Stimulated activated CD4-positive, alpha-beta T cell treated with anti-CD3 and anti-CD28 coated beads, Interleukin-15, amount 100 ng/mL, for 48 hours (primary cell): ENCODE results near the gene TIMM50.

Experiments
- DNase-seq, 2 donors: peaks; one replicate each; pipeline ENCODE4 v3.0.0-alpha.2; 2020; ENCODE audit warnings: low read depth in 2 of 2

Gene TIMM50

DNA sequence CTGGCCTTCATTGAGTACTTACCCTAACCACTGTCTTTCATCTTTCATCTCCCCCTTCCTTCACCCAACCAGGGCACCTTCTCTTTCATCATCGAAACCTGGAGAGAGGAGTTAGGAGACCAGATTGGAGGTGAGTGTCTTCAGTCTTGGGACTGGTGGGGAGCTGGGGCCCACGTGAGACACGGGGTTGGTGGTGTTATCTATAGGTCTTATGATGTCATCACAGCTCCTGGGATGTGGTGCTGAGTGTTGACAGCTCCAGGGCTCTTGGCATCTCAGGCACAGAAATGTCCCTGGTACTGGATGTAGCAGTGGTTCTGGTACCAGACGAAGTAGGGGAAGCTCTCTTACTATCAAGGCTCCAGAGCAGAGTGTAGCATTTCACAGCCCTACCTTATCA lies 19.9 kb downstream of the TIMM50 start:
- no peak for DNase-seq

DNA sequence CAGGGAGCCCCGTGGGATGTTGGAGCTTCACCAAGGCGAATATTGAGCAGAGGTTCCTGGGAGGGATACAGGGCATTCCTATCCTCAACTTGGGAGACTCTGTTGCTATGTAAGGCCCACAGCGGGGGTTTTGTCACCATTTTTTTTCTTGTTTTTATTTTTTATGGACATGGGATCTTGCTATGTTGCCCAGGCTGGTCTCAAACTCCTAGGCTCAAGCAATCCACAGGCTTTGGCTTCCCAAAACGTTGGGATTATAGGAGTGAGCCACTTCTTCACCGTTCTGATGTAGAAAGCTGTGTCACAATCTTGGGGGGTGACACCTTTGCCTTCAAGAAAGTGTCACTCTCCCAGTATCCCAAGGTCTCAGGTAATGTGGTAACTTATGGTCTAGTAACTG lies 20.7 kb downstream of the TIMM50 start:
- DNase-seq = no peak

DNA sequence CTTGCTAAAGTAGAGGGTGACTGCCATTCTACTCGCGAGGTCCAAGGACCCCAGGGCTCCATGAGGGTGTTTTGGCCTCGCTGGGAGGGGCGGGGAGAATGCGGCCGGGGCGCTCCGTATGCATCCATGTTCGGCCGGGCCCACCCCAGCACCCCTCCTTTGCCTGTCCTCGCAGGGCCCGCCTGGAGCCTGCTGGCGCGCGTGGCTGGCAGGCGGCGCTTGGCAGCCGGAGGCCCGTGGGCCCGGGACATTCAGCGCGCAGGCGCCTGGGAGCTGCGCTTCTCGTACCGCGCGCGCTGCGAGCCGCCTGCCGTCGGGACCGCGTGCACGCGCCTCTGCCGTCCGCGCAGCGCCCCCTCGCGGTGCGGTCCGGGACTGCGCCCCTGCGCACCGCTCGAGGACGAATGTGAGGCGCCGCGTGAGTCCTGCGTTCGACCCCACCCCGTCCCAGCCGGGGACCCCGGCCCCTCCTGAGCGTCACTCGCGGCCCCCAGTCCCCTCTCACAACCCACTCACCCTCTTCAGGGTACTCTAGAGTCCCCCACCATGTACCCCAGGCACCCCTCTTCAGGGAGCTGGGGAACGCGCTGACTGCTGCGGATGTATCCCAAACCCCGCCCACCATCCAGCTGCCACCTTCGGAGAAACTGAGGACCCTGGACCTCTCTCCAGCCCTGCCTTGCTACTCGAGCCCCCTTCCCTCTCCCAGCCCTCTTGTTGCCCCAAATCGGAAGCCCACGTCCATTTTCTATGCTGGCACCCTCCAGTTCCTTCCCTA lies 22.2 kb downstream of the TIMM50 start:
- peak; percentile 63 to 77 for DNase-seq

DNA sequence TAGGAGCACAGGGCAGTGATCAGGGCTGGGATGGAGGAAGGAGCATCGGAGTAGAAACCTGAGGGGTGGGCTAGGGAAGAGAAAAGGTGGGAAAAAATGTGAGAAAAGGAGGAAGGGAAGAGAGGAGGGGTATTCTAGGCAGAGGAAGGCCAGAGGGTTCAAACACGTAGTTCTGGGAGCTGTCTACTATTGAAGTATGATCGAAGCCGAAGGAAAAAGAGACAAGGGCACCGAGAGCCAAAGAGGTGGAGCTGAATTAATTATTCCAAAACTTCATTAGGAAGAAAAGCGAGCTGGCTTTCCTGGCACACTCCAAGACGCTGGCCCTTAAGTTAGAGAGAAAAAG lies 25.9 kb downstream of the TIMM50 start:
- no peak for DNase-seq

DNA sequence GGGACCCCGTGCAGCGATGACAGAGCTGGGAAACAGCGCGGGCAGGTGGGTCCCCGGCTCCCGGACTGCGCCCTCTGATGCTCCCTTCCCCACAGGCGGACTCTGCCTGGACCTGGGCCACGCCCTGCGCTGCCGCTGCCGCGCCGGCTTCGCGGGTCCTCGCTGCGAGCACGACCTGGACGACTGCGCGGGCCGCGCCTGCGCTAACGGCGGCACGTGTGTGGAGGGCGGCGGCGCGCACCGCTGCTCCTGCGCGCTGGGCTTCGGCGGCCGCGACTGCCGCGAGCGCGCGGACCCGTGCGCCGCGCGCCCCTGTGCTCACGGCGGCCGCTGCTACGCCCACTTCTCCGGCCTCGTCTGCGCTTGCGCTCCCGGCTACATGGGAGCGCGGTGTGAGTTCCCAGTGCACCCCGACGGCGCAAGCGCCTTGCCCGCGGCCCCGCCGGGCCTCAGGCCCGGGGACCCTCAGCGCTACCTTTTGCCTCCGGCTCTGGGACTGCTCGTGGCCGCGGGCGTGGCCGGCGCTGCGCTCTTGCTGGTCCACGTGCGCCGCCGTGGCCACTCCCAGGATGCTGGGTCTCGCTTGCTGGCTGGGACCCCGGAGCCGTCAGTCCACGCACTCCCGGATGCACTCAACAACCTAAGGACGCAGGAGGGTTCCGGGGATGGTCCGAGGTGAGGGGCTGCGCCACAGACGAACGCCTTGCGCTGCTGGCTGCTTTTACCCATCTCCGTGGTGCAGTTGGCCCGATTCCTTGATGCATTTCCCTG lies 26.5 kb downstream of the TIMM50 start:
- DNase-seq = peak; percentile 24 to 52

DNA sequence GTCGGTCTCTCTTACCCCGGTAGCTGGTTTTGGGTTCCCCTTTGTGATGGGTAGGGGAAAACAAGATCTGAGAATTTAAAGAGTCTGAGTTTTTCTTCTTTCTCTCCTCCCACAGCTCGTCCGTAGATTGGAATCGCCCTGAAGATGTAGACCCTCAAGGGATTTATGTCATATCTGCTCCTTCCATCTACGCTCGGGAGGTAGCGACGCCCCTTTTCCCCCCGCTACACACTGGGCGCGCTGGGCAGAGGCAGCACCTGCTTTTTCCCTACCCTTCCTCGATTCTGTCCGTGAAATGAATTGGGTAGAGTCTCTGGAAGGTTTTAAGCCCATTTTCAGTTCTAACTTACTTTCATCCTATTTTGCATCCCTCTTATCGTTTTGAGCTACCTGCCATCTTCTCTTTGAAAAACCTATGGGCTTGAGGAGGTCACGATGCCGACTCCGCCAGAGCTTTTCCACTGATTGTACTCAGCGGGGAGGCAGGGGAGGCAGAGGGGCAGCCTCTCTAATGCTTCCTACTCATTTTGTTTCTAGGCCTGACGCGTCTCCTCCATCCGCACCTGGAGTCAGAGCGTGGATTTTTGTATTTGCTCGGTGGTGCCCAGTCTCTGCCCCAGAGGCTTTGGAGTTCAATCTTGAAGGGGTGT lies 27.2 kb downstream of the TIMM50 start:
- DNase-seq = no peak

DNA sequence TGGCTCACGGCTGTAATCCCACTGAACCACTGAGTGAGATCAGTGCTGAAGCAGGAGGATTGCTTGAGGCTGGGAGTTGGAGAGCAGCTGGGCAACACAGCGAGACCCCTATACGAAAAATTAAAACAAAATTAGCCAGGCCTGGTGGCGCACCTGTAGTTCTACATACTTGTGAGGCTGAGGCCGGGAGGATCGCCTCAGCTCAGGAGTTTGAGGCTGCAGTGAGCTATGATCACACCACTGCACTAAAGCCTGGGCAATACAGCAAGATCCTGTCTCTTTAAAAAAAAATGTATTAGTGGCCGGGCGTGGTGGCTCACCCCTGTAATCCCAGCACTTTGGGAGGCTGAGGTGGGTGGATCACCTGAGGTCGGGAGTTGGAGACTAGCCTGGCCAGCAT lies 28.0 kb downstream of the TIMM50 start:
- no peak for DNase-seq

DNA sequence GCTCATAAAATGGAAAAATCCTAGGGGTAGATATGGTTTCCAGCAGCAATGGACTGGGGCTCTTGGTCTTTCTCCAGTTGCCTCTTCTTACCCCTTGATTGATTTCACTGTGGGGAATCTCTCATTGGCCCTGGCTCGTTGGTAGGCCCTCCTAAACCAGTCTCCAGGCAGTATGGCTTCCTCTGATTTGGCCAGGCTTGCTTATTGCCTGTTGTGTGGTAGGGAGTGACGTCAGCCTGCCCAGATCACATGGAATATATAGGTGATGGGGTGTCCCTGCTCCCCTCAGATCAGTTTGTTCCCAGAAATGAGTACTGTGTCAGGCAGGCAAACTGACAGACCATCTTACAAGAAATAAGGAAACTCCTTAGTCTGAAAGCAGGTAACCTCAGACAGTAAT lies 28.6 kb downstream of the TIMM50 start:
- DNase-seq = no peak

DNA sequence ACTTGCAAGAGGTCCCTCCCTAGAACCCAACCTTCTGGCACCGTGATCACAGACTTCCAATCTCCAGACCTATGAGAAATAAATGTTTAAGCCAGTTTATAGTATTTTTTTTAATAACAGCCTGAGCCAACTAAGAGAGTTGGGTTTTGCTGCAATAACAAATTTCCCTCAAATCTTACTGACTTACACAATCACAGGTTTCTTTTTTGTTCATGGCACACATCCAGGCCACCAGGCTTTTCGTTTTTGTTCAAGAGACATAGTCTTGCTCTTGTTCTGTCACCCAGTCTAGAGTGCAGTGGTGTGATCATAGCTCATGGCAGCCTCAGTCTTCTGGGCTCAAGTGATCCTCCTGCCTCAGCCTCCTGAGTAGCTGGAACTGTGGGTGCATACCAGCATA lies 32.4 kb downstream of the TIMM50 start:
- DNase-seq = no peak

DNA sequence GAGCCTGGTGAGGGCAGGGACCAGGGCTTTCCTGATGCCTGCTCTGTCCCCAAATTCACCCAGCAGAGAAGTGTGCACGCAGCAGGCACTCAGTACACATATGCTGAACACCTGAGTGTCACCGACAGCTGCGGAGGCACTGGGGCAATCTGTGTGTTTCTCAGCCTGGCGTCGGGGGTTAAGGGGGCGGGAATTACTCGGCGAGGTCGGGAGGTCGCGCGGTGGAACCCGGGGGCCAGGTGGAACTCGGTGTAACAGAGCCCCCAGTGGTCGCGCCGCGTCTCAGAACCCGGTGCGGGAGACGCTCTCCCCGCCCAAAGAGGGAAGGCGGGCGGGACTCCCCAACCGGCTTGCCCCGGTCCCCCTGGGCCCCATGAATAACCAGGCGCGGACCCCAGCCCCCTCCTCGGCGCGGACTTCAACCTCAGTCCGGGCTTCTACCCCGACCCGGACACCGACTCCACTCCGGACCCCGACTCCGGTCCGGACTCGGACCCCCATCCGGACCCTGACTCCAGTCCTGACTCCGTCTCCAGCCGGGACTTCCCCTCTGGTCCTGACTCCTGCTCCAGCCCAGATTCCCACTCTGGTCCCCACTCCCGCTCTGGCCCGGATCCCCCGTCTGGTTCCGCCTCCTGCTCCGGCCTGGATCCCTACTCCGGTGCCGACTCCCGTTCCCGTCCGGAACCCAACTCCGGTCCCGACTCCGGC lies 34.4 kb downstream of the TIMM50 start, which contains the start of gene SELENOV:
Gene SELENOV (plus strand): TSS at position 300 of the 711 bp plus-strand sequence. CDS start 74 bp downstream, at position 374.
- DNase-seq = no peak

DNA sequence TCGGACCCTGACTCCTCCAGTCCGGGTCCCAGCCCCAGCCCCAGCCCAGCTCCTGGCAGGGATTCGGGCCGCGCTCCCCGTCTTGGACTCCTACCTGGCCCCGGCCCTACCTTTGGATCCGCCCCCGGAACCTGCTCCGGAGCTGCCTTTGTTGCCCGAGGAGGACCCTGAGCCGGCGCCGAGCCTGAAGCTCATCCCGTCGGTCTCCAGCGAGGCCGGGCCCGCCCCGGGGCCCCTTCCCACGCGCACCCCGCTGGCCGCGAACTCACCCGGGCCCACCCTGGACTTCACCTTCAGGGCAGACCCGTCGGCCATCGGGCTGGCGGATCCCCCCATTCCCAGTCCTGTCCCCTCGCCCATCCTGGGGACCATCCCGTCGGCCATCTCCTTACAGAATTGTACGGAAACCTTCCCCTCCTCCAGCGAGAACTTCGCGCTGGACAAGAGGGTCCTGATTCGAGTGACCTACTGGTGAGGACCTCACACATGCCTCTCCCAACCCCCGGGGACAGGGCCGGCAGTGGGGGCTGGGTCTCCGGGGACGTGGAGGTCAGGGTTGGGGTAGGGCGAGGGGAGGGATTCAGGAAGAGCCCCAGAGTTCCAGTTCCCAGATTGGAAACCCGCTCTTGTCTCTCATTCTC lies 35.0 kb downstream of the TIMM50 start:
- DNase-seq = no peak

DNA sequence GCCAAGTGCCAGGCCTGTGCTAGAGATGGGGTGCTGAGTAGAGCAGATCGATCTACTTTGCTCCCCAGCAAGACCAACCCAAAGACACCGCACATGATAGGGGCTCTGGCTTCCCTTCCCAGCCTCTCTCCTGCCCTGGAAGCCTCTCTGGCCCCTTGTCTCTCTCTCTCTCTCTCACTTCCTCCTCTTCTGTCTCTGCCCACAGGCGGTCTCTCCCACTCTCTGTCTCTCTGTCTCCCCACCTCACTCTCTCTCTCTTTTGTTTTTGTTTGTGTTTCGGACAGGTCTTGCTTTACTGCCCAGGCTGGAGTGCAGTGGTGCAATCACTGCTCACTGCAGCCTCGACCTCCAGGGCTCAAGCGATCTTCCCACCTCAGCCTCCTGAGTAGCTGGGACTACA lies 35.6 kb downstream of the TIMM50 start:
- no peak for DNase-seq

DNA sequence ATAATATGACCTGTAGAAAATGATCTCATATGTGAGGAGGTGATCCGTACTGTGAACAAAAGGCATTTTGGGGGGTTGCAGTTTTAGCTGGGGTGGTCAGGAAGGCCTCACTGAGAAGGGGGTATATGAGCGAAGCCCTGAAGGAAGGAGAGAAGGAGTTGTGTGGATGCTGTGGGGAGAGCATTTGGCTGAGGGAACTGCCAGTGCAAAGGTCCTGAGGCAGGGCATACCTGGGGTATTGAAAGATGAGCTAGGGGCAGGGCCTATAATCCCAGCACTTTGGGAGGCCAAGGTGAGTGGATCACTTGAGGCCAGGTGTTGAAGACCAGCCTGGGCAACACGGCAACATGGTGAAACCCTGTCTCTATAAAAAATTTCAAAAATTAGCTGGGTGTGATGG lies 36.8 kb downstream of the TIMM50 start:
- no peak for DNase-seq

DNA sequence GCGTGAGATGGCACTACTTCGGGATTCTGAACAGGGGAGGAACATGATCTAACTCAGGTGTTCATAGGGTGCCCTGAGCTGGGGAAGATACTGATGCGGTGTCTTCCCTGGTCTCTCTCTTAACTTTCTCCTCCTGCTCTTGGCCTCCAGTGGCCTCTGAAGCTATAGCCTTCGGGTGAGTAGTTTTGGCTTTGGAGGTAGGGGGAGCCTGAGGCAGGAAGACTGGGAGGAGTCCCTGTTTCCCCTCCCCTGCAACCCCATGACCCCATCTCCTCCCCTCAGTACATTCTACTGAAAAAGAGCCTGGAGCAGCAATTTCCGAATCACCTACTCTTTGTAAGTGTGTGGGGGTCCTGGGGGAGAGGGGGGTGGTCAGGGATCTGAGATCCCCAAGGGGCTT lies 37.8 kb downstream of the TIMM50 start:
- no peak for DNase-seq

DNA sequence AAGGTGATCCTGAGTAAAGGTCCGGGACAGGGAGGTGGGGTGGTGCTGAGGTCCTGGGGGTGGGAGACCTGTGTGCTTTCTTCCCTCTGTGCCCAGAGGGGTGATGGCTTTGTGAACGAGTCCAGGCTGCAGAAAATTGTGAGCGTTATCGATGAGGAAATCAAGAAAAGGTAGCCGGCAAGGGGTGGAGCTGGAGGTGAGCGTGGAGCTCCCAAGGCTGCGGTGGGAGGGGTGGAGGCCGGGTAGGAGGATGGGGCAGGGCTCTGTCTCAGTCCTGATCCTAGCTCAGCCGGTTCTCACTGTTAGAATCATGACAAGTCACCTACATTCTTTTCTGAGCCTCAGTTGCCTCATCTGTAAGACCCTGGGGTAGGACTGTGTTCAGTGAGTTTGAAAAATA lies 38.3 kb downstream of the TIMM50 start:
- no peak for DNase-seq

DNA sequence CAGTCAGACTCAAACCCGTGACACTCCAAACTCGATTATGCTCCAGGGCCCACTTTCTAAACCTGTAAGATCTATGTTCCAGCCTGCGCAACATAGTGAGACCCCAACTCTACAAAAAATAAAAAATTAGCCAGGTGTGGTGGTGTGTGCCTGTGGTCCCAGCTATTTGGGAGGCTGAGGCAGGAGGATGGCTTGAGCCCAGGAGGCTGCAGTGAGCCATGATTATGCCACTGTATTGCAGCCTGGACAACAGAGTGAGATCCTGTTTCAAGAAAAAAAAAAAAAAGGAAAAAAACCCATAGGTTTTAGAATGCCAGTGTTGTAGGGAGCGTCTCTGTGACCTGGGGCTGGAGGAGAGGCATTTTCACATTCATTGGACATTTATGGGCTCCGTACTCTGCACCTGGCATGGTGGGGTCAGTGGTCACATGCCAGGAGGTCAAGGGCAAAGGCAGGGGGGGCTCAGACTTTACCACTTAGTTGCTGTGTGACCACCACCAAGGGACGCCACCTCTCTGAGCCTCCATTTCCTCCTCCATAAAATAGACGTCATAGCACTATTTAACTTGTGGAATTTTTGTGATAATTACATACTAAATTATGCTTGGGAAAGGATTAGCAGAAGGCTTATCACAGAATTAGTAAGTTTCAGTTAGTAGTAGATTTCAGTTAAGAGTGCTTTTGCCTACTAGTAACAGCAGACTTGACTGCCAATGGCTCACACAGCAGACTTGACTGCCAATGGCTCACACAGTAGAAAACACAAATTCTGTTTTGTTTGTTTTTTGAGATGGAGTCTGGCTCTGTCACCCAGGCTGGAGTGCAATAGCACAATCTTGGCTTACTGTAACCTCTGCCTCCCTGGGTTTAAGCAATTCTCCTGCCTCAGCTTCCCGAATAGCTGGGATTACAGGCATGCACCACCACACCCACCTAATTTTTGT lies 40.2 kb downstream of the TIMM50 start:
- no peak for DNase-seq

DNA sequence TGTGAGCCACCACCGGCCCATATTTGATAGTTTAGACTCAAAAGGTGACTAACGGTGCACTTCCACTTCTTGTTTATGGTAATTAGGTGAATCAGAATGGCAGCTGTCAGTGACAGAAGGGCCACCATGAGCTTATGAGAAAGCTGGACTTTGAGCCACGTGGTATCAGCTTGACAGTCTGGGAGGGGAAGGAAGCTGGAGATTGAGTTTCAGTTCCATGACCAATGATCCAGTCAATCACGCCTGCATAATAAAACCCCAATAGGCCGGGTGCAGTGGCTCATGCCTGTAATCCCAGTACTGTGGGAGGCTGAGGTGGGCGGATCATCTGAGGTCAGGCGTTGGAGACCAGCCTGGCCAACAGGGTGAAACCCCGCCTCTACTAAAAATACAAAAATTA lies 43.9 kb downstream of the TIMM50 start:
- no peak for DNase-seq

DNA sequence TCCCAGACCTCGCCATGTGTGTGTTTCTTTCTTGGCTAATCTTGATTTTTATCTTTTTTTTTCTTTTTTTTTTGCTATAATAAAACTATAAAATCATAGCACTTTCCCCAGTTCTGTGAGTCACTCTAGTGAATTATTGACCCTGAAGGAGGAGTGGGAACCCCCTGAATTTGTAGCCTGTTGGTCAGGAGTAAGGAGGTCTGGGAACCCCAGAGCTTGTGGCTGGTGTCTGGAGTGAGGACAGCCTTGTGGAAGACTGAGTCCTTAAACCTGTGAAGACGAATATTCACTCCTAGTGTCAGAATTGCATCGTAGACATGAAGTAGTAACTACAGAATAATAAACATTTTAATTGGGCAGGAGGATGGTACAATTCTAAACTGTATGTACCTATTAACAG lies 44.6 kb downstream of the TIMM50 start:
- no peak for DNase-seq

DNA sequence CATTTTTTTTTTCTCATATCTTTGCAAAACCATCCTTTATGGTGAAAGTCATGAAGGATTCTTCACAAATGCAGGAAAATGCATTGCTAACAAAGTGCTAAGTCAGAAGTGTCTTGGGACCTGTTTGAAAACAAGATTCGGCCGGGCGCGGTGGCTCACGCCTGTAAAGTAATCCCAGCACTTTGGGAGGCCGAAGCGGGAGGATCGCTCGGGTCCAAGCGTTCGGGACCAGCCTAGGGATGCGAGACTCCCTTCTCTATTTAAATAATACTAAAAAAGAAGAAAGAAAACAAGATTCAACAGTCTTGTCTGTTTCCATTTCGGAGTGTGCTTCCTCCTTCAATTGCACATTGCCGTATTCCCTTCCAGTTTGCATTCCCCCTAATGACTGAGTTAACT lies 51.2 kb downstream of the TIMM50 start:
- DNase-seq = no peak

DNA sequence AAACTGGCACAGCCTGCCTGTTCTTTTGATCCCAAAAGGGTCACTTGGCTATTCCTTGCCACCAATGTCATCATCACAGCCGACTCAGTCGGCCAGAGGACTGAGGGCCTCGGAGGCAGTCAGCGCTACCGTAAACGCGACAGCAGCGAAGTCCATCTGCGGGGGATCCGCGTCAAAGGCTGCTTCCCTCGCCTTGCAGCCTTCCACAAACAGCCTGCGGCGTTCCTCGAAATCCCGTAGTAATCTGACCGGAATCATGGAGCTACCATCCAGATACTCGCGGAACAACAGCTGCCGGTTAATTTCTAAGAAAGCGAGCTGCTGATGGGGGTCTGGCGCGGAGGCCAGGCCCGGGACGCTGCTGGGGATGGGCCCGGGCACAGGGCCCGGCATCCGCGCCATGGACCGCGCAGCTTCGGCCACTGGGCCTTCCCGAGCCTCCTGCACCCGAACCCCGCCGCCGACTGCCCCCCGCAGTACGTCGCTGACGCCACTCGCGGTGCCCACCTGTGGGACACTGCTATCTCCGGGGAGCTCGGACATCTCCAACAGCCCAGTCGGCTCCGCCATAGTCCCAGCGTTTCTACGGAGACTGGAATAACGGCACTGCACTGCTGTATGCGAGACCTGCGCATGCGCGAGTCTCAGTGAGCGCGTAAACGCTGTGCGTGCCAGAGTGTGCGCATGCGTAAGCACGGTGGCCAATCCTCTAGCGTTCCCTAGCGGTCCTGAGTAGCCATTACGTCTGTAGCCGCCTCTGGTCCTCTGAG lies 51.8 kb downstream of the TIMM50 start, which contains the start of gene EID2B:
Gene EID2B (minus strand): TSS at position 620 of the 770 bp plus-strand sequence. CDS start 50 bp downstream, at position 570.
- peak; percentile 91 to 94 for DNase-seq
